GM19372 (cell line): ENCODE results near the gene NR1H2.

ENCODE experiments used
- ATAC-seq: cut with Tn5 transposase; IDR thresholded peaks from one replicate; pipeline ENCODE4 v1.9.1; 2021; ENCODE audit warnings: mild to moderate bottlenecking, low read depth, moderate library complexity; ENCODE audit not compliant: unreplicated experiment

Gene NR1H2

DNA sequence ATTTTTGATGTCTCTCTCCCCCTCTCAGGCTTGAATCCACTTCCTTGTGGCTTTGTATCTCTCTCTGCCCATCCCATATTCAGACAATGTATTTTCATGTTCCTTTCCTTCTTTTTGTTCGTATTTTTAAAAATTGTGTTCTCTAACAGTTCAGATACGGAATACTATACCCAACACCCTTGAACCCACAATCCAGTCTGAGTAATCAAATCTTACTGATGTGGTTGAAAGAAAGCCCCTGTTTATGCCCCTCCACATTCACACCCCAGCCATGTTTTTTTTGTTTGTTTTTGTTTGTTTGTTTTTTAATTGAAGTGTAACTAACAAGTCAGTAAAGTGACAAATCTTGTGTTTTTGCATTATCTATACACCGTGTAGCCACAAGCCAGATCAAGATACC, 43.9 kb downstream of the NR1H2 start:
- no peak for ATAC-seq

DNA sequence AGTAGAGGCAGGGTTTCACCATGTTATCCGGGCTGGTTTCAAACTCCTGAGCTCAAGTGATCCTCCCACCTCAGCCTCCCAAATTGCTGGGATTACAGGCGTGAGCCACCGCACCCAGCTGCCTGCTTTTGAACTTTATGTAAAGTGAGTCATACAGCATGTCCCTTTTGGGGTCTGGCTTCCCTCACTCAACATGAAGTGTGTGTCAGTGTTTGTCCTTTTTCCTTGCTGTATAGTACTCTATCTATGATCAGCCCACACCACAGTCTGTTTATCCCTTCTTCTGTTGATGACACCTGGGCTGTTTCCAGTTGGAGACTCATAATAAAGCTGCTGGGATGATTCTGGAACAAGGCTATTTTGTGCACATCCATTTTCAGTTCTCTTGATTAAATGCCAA, 44.6 kb downstream of the NR1H2 start:
- ATAC-seq = no peak

DNA sequence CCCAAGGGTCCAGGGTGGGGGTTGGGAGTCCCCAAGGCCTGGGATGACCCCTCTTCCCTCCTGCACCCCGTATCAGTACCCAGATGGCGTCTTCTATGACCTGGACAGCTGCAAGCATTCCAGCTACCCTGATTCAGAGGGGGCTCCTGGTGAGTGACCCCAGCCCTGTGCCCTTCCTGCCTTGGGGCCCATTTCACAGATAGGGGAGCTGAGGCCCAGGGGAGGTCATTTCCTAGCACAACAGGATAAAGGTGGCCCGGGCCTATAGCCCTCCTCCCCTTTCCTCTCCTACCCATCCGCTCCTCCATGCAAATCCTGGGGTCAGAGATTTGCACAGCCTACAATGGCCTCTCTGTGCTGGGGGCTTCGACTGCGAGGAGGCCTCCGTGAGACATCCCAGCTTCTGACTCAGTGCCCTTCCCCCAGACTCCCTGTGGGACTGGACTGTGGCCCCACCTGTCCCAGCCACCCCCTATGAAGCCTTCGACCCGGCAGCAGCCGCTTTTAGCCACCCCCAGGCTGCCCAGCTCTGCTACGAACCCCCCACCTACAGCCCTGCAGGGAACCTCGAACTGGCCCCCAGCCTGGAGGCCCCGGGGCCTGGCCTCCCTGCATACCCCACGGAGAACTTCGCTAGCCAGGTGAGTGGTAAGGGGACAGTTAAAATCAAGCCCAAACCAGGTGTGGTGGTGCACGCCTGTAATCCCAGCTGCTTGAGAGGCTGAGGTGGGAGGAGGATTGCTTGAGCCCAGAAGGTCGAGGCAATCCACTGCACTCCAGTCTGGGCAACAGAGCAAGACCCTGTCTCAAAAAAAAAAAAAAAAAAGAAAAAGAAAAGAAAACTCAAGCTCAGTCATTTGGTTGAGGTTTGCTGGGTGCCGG, 46.4 kb downstream of the NR1H2 start:
- no peak for ATAC-seq

DNA sequence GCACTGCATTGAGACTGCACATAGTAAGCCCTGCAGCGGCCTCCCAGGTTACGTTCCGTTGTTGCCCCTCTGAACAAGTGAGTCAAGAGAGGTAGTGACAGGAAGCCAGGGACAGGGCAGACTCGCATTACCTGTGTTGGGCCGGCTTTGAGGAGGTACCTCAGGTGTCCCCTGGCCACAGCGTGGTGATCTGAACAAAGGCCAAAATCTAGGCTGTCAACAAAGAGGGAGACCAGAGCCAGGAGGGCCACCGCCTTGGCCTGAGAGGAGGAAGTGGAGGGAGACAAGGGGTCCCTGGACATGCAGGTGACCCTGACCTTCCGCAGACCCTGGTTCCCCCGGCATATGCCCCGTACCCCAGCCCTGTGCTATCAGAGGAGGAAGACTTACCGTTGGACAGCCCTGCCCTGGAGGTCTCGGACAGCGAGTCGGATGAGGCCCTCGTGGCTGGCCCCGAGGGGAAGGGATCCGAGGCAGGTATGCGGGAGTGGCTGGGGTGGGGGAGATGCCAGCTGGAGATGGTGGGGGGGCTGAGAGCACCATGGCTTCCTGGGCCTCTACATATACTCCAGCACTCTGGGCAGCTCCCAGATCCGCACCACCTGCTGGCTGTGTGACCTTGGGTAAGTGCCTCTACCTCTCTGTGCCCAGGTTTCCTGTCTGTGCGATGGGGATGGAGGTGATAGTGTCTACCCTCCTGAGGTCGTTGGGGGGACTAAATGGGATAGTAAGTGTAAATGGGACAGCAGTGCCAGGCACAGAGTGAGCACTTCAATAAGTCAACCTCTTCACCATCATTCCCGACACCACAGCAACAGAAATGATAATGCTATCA, 47.2 kb downstream of the NR1H2 start:
- no peak for ATAC-seq

DNA sequence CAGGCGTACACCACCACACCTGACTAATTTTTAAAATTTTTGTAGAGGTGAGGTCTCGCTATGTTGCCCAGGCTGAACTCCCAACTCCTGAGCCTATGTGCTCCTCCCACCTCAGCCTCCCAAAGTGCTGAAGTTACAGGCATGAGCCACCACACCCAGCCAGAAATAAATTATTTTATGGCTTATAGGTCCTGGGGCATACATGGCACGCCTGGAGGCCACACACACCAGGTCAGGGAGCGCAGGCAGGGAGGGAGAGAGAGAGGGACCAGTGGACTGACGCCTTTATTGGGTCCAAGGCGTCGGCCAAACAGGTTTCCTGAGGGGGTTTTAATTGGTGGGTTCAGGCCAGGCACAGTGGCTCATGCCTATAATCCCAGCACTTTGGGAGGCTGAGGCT, 49.3 kb downstream of the NR1H2 start:
- no peak for ATAC-seq

DNA sequence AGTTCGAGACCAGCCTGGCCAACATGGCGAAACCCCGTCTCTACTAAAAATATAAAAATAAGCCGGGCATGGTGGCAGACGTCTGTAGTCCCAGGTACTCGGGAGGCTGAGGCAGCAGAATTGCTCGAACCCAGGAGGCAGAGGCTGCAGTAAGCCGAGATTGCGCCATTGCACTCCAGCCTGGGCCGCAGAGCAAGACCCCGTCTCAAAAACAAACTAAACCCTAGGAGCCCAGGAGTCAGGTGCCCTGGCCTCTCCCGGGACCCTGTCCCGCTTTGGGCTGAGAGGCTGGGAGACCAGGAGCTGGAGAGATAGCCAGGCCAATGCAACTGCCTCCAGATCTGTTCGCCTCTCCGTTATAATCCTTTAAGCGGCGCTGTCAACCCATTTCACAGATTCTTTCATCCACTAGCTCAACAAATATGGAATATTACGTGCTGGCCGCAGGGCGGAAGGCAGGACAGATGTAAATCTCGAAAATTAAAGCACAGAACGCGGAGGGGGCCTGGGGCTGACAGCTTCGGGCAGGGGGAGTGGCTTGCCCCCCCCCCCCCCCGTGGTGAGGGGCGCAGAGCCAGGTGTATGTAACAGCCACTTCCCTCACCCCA, 51.2 kb downstream of the NR1H2 start:
- no peak for ATAC-seq

DNA sequence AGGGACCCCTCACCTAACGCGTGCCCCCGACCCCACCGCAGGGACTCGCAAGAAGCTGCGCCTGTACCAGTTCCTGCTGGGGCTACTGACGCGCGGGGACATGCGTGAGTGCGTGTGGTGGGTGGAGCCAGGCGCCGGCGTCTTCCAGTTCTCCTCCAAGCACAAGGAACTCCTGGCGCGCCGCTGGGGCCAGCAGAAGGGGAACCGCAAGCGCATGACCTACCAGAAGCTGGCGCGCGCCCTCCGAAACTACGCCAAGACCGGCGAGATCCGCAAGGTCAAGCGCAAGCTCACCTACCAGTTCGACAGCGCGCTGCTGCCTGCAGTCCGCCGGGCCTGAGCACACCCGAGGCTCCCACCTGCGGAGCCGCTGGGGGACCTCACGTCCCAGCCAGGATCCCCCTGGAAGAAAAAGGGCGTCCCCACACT, 51.8 kb downstream of the NR1H2 start:
- ATAC-seq = no peak

DNA sequence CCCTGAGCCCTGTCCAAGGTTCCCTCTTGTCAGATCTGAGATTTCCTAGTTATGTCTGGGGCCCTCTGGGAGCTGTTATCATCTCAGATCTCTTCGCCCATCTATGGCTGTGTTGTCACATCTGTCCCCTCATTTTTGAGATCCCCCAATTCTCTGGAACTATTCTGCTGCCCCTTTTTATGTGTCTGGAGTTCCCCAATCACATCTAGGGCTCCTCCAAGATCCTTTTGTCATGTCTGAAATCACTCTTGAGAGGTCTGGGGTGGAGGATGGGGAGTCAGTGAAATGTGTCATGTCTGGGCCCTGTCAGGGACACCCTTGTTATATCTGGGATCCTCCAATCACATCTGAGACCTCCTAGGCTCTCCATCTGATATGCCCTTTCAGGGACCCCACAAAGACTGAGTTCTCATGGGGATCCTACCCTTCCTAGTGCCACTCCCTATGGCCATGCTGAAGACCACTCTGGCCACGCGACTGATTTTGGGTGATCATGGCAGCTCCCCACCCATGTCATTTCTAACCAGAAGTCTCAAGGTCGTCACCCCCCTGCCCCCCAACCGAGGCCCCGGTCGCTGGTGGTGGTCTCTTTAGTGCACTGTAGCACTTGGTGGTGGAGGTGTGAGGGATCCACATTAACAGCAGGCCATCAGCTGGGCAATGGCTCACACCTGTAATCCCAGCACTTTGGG, 52.7 kb downstream of the NR1H2 start:
- no peak for ATAC-seq

DNA sequence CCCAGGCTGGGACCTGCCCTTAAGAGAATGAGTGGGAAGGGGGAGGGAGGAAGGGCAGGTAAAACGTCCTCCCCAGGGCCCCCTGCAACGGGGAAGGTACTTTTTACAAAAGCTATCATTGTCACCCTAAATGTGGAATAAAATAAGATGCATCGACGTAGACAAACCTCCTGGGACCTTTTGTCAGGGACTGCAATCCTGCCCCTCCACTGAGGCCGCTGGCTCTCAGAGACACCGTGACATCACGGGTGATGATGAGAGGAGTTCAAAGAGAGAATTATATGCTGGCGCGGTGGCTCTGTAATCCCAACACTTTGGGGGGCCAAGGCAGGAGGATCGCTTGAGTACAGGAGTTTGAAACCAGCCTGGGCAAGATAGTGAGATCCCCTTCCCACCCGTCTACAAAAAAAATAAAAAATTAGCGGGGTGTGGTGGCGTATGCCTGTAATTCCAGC, 54.7 kb downstream of the NR1H2 start:
- ATAC-seq = no peak

DNA sequence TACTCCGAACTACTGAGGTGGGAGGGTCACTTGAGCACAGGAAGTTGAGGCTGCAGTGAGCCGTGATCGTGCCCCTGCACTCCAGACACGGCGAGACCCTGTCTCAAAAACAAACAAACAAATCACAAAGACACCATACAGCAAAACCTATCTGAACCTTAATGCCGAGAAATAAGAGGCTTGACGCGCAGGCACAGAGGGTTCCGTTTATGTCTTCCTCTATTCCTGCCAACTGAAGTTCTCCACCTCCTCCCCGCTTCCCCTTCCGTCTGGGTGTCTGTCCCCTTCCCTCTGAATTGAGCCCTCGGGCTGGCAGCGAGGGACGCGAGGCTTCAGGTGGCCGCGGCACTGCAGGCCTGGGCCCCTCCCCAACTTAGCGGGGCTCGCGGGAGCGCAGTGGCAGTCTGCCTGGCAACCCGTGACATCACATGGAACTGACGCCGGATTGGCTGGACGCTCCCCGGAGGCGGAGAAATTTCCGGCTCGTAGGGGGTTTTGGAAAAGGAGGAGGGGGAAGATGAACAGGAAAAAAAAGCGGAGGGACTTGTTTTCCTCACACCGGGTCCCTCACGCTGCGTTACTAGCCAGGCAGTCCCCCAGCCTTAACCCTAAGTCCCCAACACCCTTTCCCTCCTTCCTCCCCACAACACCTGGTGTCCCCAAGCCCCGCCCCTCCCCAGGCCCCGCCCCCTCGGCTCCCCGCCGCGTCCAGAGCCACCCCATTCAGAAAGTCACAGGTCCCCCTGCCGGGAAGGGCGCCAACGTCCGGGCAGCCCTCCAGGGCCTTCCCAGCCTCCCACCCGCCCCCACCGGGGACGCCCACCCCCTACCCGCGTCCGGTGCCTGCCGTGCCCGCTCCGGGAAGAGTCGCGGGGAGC, 55.3 kb downstream of the NR1H2 start:
- peak; percentile 70 for ATAC-seq

DNA sequence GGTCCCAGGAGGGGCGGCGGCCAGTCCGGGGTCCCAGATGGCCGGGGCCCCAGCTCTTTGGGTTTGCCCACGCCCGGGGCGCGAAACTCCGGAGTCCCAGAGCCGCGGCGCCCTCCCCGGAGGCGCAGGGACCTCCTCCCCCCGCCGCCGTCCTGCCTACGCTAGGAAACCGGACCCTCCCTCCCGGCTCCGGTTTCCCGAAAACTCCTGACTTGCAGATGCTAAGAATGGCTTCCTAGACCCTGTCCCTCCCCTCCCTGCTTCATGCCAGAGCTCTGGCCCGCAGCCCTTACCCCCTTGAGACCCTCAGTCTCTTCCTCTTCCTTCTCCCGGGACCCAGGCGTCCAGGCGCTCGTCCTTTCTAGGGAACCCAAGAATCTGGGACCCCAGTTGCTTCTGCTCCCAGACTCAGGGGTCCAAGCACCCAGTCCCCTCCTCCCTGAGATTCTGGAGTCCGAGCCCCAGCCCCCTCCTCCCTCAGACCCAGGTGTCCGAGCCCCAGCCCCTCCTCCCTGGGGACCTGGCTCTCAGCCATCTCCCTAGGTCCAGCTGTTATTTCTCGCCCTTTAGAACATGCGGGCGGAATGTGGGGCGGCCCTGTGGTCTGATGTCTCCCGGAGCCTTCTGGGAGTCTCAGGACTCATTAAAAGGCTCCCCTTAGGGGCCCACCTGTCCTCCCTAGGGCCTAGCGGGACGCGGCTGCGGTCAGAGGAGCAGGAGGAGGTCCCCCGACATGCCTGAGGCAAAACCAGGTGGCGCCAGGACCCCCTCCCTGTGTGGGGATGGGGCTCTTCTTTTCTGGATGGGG, 56.2 kb downstream of the NR1H2 start, which contains the start of gene MYBPC2:
TSS of gene MYBPC2 (plus strand) at position 672 of the 808 bp plus-strand sequence. CDS start at position 734, 62 bp downstream.
- no peak for ATAC-seq
